BE2C (cell line): Measurements from ENCODE around the gene PRR30.

ENCODE experiments used
- DNase-seq: peaks from one replicate; pipeline ENCODE4 v3.0.0-alpha.2; 2020
- H3K27me3 ChIP-seq: fragments of 250-450 bp; sonication (Bioruptor Pico); 2 replicates; pipeline ENCODE4 v1.5.1; 2020; ENCODE audit warnings: mild to moderate bottlenecking
- H3K36me3 ChIP-seq: fragments of 250-450 bp; sonication (Bioruptor Pico); 2 replicates; pipeline ENCODE4 v1.5.1; 2020; ENCODE audit warnings: mild to moderate bottlenecking
- H3K4me1 ChIP-seq: fragments of 250-450 bp; sonication (Bioruptor Pico); 2 replicates; pipeline ENCODE4 v1.5.1; 2020
- H3K4me3 ChIP-seq: 2 replicates; pipeline ENCODE4 v1.5.1; 2011; ENCODE audit warnings: low read depth, low read length
- H3K9me3 ChIP-seq: fragments of 250-450 bp; sonication (Bioruptor Pico); 2 replicates; pipeline ENCODE4 v1.5.1; 2020
- TF ChIP-seq, protein P1 (sequence below): IDR thresholded peaks from 2 replicates; pipeline ENCODE4 v1.5.1; 2012; ENCODE audit warnings: mild to moderate bottlenecking, low read depth, low read length

Gene PRR30

DNA sequence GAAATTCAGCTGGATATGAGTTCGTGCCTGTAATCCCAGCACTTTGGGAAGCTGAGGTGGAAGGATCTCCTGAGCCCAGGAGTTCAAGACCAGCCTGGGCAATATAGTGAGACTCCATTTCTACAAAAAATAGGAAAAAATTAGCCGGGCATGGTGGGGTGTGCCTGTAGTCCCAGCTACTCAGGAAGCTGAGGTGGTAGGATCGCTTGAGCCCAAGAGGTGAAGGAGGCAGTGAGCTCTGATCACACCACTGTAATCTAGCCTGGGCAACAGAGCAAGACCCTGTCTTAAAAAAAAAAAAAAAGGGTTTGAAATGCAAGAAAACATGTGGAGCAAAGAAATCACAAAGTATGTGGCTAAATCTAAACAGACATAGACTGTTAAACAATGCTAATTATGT is 30.1 kb downstream of the PRR30 start:
- TF ChIP-seq, protein P1, sequence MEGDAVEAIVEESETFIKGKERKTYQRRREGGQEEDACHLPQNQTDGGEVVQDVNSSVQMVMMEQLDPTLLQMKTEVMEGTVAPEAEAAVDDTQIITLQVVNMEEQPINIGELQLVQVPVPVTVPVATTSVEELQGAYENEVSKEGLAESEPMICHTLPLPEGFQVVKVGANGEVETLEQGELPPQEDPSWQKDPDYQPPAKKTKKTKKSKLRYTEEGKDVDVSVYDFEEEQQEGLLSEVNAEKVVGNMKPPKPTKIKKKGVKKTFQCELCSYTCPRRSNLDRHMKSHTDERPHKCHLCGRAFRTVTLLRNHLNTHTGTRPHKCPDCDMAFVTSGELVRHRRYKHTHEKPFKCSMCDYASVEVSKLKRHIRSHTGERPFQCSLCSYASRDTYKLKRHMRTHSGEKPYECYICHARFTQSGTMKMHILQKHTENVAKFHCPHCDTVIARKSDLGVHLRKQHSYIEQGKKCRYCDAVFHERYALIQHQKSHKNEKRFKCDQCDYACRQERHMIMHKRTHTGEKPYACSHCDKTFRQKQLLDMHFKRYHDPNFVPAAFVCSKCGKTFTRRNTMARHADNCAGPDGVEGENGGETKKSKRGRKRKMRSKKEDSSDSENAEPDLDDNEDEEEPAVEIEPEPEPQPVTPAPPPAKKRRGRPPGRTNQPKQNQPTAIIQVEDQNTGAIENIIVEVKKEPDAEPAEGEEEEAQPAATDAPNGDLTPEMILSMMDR = no peak
- H3K4me3 ChIP-seq = no peak overlapping the region
- H3K36me3 ChIP-seq = no peaks in the 10 kb centered on the region
- no peaks in the 10 kb centered on the region for H3K27me3 ChIP-seq
- no peak for DNase-seq
- no peaks in the 10 kb centered on the region for H3K4me1 ChIP-seq
- no peaks in the 10 kb centered on the region for H3K9me3 ChIP-seq

DNA sequence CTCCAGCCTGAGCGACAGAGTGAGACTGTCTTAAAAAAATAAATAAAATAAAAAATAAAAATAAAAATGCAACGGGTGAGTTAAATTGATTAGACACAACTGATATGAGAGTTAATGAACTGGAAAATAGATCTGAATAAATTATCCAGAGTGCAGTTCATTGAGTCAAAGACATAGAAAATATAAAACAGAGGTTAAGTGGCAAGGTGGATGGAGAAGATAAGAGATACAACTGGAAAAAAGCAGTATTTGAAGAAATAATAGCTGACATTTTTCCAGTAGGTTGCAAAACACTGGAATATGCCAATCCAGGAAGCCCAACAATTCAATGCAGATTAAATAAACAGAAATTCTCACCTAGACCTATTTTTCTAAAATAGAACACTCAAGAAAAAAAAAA is 31.0 kb downstream of the PRR30 start:
- Histone ChIP-seq H3K36me3 (no peaks in the 10 kb centered on the region), H3K27me3 (no peaks in the 10 kb centered on the region), H3K4me3 (no peak overlapping the region), H3K4me1 (no peaks in the 10 kb centered on the region), H3K9me3 (no peaks in the 10 kb centered on the region)
- TF ChIP-seq, protein P1 = no peak
- DNase-seq = no peak

DNA sequence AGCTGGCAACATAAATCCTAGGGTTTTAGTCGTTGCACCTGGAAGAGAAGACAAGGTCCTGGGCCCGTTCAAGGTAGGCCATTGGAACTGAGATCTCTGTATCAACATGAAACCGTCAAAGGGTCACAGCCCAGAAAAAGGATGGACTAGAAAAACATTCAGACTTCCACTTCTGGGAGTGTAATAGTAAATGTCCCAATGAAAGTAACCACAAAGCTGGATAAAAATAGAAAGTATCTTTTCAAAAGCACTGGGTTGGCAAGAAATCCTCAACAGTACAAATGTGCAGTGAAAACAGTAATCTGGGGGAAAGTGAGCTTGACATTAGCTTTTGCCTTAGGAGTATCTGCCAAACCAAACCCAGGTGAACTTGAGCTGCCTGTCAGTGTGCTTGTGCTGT is 33.2 kb downstream of the PRR30 start:
- Histone ChIP-seq H3K4me3 (no peak overlapping the region), H3K9me3 (no peaks in the 10 kb centered on the region), H3K27me3 (no peaks in the 10 kb centered on the region), H3K4me1 (no peaks in the 10 kb centered on the region), H3K36me3 (no peaks in the 10 kb centered on the region)
- TF ChIP-seq, protein P1 = no peak
- DNase-seq = no peak

DNA sequence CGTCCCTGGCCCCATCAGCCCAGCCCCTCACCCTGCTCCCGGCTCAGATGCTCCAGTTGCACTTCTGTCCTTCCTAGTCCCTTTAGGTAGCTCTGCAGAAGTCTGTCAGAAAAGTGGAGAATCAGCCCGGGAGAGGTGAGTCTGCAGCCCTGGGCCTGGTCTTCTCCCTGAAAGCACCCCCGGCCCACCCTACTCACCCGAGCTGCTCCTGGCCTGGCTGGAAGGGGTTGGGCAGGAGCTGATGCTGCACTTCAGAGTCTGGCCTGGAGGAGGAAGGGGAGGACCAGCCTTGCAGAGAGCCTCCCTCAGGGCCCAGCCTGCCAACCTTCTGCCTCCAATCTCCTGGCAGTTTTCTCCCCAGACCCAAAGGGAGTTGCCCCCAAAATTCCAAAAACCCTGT is 36.9 kb downstream of the PRR30 start:
- H3K36me3 ChIP-seq = no peaks in the 10 kb centered on the region
- H3K4me3 ChIP-seq = no peak overlapping the region
- no peaks in the 10 kb centered on the region for H3K9me3 ChIP-seq
- TF ChIP-seq, protein P1 = no peak
- no peak for DNase-seq
- no peaks in the 10 kb centered on the region for H3K4me1 ChIP-seq
- H3K27me3 ChIP-seq = no peaks in the 10 kb centered on the region

DNA sequence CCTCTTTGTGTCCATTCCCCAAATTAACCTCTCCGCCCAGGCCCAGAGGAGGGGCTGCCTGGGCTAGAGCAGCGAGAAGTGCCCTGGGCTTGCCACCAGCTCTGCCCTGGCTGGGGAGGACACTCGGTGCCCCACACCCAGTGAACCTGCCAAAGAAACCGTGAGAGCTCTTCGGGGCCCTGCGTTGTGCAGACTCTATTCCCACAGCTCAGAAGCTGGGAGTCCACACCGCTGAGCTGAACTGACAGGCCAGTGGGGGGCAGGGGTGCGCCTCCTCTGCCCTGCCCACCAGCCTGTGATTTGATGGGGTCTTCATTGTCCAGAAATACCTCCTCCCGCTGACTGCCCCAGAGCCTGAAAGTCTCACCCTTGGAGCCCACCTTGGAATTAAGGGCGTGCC is 39.2 kb downstream of the PRR30 start:
- Histone ChIP-seq H3K9me3 (no peaks in the 10 kb centered on the region), H3K27me3 (no peaks in the 10 kb centered on the region), H3K36me3 (no peaks in the 10 kb centered on the region), H3K4me3 (no peak overlapping the region), H3K4me1 (peaks cover 6% of the 10 kb centered on the region)
- TF ChIP-seq, protein P1 = no peak
- no peak for DNase-seq

DNA sequence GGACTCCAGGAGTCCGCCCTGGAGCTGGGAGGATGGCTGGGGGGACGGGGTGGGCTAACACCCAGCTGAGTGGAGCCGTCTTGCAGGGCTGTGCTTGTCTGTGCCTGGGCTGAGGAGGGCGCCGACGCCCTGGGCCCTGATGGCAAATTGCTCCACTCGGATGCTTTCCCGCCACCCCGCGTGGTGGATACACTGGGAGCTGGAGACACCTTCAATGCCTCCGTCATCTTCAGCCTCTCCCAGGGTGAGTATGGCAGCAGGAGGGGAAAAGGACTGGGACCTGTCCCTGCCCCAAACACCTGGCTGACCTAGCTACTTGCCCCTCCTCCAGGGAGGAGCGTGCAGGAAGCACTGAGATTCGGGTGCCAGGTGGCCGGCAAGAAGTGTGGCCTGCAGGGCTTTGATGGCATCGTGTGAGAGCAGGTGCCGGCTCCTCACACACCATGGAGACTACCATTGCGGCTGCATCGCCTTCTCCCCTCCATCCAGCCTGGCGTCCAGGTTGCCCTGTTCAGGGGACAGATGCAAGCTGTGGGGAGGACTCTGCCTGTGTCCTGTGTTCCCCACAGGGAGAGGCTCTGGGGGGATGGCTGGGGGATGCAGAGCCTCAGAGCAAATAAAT is 39.8 kb downstream of the PRR30 start:
- H3K27me3 ChIP-seq = no peaks in the 10 kb centered on the region
- H3K36me3 ChIP-seq = no peaks in the 10 kb centered on the region
- DNase-seq = no peak
- H3K9me3 ChIP-seq = no peaks in the 10 kb centered on the region
- peaks cover 6% of the 10 kb centered on the region for H3K4me1 ChIP-seq
- no peak overlapping the region for H3K4me3 ChIP-seq
- TF ChIP-seq, protein P1 = no peak
